NOMO-1 treated with DMSO at 0.1 percent for 48 hours (cell line): ENCODE data around the gene USPL1.

Experiments
- DNase-seq: peaks from one replicate; lab custom pipeline; 2025; ENCODE audit not compliant: unreplicated experiment; lab: John Stamatoyannopoulos, UW

USPL1 gene

DNA sequence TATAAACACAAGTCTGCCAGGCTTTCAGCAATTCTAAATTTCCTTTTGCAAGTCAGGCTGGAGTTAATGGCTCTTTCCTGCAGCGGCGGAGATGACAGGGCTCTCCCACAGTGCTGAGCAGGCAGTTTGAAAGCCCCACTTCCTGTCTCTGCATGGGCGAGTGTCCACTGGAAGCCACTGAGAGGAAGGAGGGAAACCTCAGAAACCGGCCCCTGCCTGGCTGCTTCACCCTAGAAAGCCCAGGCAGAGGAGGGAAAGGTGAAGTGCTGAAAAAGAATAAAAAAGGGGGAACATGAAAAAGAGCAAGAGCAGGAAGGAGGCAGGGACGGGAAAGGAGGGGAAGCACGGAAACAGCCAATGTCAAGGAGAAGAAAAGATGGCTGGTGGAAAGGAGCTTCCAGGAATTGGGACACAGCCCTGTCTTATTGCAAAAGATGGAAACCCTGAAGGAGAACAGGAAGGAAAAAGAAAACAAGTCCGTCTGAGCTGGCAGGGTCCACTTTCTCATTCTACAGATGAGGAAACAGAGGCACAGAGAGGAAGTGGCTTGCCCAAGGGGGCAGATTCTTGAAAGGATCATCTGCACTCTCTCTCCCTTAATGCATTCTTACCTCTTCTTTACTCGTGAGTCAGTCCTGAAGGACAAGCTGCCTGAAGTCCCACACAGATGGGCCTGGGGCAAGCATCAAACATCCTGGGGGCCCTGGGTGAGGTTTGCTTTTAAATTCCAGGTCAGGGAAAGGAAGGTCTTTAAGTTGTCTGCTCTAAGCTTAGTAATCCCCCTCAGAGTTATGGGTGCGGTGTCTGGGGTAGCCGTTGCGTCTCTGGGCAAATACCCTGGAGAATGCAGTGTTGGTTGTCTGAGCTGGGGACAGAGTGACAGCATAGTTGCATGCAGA lies 78.8 kb downstream of the USPL1 start:
- peak; percentile 79 for DNase-seq

DNA sequence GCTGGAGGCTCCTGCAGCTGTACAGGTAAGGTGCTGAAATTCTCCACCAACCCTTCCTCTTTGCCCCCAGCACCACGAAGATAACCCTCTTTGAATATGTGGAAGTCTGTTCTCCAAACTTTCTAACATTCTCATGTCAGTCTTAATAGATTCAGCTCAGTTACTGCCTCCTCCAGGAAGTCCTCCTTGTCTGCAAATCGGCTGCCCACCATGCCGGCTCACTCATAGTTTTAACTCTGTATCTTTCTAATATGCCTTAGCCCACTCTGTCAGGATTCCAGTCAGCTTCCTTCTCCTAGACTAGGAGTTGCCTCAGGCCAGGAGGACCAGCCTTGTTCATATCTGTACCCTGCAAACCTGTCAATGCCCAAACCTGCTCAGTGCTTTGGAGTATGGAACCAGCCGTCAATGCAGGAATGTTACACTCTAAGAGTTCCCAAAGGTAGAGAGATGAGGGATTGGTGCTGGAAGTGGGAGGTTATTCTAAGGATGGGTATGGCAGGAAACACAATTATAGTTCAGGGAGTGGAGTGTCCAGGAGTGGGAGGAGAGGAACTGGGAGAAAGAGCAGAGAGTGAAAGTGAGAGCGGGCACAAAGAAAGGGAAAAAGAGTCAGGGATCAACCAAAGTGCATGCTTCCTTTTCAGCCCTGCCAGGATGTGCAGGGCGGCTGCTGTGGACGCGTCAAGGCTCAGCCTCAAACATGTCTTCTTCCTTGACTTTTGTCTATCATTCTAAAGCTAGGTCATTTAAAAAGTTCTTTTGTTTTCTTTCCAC lies 79.6 kb downstream of the USPL1 start:
- no peak for DNase-seq

DNA sequence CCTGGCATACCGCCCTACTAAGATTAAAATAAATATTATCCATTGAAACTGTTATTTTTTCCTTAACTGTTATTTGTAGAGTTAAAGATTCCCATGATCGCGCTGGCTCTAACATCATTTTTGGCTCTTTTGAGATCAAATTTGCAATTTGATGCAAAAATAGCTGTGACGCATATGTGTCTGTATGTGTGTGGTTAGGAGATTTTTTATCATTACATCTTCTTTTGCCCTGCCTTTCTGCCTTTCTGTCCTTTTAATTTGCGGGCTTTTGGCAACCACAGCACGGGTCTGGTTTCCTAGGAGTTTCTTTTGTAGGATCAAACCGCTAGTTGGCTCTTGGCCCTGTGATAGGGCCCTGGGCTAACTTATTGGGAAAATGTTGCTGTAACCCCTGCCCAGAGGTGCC lies 80.3 kb downstream of the USPL1 start:
- no peak for DNase-seq

DNA sequence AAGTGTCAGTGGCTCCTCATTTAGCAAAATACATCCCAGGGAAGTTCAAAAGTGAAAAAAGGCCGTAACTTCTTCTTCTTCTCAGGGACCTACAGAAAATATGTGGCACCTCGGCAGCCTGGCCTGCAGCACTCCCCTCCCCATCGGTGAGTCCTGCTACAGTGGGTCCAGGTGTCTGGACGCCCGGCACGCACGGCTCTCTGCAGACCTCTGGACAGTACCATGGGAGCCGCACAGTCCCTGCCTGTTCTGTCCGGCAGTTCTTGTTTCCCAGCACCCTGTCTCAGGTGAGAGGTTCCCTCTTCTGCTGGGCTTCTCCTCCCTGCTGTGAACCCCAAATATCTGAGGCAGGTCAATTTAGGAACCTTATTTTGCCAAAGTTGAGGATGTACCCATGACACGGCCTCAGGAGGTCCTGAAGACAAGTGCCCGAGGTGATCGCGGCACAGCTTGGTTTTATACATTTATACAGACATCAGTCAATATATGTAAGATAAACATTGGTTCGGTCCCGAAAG lies 80.8 kb downstream of the USPL1 start:
- no peak for DNase-seq

DNA sequence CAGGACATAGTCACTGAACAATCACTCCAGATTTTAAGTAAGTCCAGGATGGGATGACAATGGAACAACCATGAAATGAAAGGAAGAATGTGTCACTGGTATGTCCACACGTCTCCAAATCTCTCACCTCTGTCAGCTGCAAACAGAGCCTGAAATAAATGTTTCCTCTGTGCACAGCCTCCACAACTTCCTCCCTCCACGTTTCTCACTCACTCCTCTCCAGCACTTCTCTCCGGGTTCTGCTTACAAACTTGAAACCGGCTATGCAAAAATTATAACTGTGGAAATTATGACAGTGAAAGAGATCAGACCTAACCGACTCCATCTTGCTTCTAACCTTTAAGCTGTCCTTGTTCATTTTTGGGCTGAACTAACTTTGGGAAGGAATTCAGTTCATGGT lies 82.6 kb downstream of the USPL1 start:
- peak; percentile 62 for DNase-seq

DNA sequence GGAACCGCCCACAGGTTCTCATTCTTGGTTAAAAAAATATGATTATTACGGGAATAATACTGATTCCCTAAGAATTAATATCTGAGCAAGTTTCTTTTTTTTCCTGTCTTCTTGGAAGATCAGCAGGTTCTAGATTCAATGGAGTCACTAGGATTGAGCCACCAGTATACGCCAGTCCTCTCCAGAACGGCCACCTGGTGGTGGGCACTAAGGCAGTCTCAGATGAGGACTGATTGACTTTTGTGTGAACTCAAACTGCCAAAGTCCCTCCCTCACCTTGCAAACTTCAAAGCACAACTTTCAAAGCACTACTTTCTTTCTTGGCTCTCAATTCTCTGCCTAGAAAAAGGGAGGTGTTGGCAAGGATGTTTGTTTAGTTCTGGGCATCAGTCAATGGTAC lies 84.3 kb downstream of the USPL1 start:
- no peak for DNase-seq

DNA sequence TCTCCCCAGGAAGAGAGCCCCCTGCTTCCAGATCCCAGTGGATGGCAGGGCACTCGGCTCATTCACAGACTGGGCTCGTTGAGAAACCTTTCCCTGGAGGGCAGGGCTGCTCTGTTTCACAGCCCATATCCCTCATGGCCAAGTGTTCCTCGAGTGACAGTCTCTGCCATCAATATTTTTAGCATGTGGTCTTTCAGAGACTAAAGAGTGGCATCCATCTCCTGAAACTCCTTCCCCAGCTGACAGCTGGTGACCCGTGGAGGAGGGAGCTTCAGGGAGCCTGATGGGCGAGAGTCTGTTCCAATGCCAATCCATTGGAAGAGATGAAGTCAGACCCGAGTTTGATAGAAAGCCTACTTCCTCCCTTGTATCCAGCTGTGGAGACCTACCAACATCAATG lies 86.9 kb downstream of the USPL1 start:
- DNase-seq = no peak

DNA sequence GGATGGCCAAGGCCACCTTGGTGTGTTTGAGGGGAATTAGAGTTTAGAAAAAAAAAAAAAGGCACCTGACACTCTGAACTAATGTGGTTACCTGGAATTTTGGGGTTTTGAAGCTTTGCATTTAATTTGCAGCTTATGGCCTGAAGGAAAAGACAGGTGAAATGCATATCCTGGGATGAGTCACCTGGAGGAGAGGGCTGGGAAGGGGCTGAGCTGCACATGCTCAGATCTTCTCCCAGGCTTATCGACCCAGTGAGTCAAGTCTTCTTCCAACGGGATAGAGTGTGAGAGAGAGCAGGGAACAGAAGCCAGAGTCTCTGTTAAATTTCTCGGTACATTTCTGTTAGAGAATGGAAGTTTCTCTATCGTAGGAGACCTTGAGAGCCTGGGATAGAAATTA lies 88.0 kb downstream of the USPL1 start:
- no peak for DNase-seq

DNA sequence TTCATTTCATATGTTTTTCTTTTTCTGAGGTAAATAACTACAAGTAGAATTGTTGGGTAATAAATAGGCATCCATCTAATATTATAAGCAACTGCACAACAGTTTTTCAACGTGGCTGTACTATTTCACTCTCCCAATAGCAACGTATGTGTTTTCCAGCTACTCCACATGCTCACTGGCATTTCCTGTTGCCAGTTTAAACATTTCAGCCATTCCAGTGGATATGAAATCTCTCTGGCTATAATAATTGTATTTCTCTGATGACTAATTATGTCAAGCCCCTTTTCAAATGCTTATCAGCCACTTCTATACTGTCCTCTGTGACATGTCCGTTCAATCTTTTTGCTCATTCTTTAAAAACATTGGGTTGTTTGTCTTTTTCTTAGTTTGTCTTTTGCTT lies 90.8 kb downstream of the USPL1 start:
- DNase-seq = no peak
